Measurements from ENCODE around the gene ELP2.

DNA sequence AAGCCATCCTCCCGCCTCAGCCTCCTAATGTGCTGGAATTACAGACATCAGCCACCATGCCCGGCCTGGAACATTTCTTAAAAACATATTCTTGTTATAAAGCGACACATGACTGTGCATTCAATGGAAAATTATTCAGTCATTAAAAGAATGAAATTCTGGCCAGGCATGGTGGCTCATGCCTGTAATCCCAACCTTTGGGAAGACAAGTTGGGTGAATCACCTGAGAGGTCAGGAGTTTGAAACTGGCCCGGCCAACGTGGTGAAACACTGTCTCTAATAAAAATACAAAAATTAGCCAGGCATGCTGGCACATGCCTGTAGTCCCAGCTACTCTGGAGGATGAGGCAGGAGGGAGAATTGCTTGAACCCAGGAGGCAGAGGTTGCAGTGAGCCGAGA is 40.7 kb upstream of the ELP2 start:
- TF ChIP-seq ZNF70 (CRISPR knock-in tag; IDR thresholded peaks at IDR 0.05) (no peak), OSR1 (CRISPR knock-in tag; IDR thresholded peaks at IDR 0.05) (no peak), ZNF8 (CRISPR knock-in tag; IDR thresholded peaks at IDR 0.05) (no peak), ISL1 (CRISPR knock-in tag; IDR thresholded peaks at IDR 0.05) (no peak), PATZ1 (CRISPR knock-in tag; IDR thresholded peaks at IDR 0.05; ENCODE audit: borderline replicate concordance) (no peak)
